Gastroesophageal sphincter (tissue), 4 donors: ENCODE measurements around the gene MPG. TPM values are rescaled to one million over a fixed set of nuclear protein-coding genes. Genes with fewer than 3 reads are reported as not detected.
A peak's percentile ranks its signal among the peaks of the same experiment; 100 is the strongest.
"Not testable (repeated sequence)": the region's sequence is repeated elsewhere in the genome, so short reads cannot be mapped to it uniquely, and the experiment has no call there.

ENCODE experiments used
- ATAC-seq: fragments of 150-250 bp; one replicate; pipeline ENCODE4 v1.9.1; 2016; ENCODE audit warnings: mild to moderate bottlenecking, moderate library complexity
- H3K27ac ChIP-seq, 4 donors: fragments of 200-600 bp; sonication (generic) in 3 of 4; 1 replicate in 3 of 4; 2 replicates in 1 of 4; pipeline ENCODE4 v1.5.1; 2016 to 2019
- H3K27me3 ChIP-seq: fragments of 200-600 bp; sonication (generic); one replicate; pipeline ENCODE4 v1.5.1; 2019
- H3K36me3 ChIP-seq, 2 donors: fragments of 200-600 bp; sonication (generic); one replicate each; pipeline ENCODE4 v1.5.1; 2019; ENCODE audit warnings: control low read depth in 1 of 2
- H3K4me1 ChIP-seq, 3 donors: fragments of 200-600 bp; sonication (generic); 1 replicate in 2 of 3; 2 replicates in 1 of 3; pipeline ENCODE4 v1.5.1; 2016 to 2019; ENCODE audit warnings: control low read depth in 2 of 3
- H3K4me3 ChIP-seq, 2 donors: fragments of 200-600 bp; sonication (generic); one replicate each; pipeline ENCODE4 v1.5.1; 2019; ENCODE audit warnings: mild to moderate bottlenecking in 1 of 2, moderate library complexity in 1 of 2
- H3K9me3 ChIP-seq, 3 donors: fragments of 200-600 bp; sonication (generic); one replicate each; pipeline ENCODE4 v1.5.1; 2017 to 2019; ENCODE audit warnings: control low read depth in 2 of 3
- EP300 ChIP-seq: sonication (generic); formaldehyde crosslinking; IDR thresholded peaks from one replicate; pipeline ENCODE4 v1.6.1; 2017; ENCODE audit warnings: antibody characterized with exemption, mild to moderate bottlenecking
- POLR2A ChIP-seq, 2 donors: fragments of 450-650 bp; IDR thresholded peaks; one replicate each; pipeline ENCODE4 v1.6.1; 2017; ENCODE audit warnings: antibody characterized with exemption in 2 of 2, mild to moderate bottlenecking in 2 of 2, moderate library complexity in 1 of 2
- POLR2AphosphoS5 ChIP-seq: sonication (generic); formaldehyde crosslinking; IDR thresholded peaks from one replicate; pipeline ENCODE4 v1.6.1; 2017; ENCODE audit warnings: antibody characterized with exemption
- WGBS, 2 donors: methylation state at CpG; one replicate each; pipeline ENCODE4 v1.1.5; 2018; ENCODE audit warnings: low coverage in 1 of 2; 5-methylcytosine and 5-hydroxymethylcytosine counted together
- total RNA-seq, 4 donors: library from RNA; depleted of rRNA; stranded (reverse); fragments of >200 nt; gene quantifications; one replicate each; pipeline ENCODE4 v1.1.0, GENCODE V29; 2016
- TF ChIP-seq, protein P1 (sequence below), 4 experiments: fragments of 200-600 bp in 2 of 4; fragments of 450-650 bp in 2 of 4; sonication (generic) in 1 of 4; IDR thresholded peaks; one replicate each; pipeline ENCODE4 v1.5.1; 2017 to 2019; ENCODE audit warnings: antibody characterized with exemption in 4 of 4, mild to moderate bottlenecking in 2 of 4, moderate library complexity in 2 of 4

Gene MPG
- total RNA-seq, 4 donors from 2014 or later = 57.4 to 114 (median 92.4) TPM

DNA sequence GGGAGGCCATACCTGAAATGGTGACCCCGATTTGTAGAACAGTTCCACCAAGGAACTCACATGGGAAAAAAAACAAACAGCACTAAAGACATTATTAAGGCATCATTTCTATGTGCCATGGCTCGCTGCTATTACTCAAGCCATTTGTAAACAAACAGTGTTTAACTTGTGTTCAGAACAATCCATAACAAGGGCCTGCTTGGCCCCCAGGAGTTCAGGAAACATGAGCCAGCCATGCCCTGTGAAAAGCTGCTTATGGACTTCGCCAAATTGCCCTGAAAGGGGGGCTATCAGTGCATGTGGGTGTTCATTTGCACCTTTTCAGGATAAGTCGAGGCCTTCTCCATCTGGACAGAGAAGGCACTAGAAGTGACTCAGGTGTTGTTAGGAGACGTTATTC is 32.6 kb upstream of the MPG start:
- Histone ChIP-seq H3K4me3 (no peak overlapping the region), H3K36me3 (peaks cover 0 to 64% of the 10 kb centered on the region in 2 donors), H3K9me3 (no peaks in the 10 kb centered on the region), H3K27me3 (no peaks in the 10 kb centered on the region), H3K4me1 (no peaks in the 10 kb centered on the region), H3K27ac (no peak overlapping the region)
- WGBS, 2 donors = 86 to 87% methylated on average over 3 to 5 of the region's 5 CpGs
- no peak for TF ChIP-seq POLR2AphosphoS5
- TF ChIP-seq, protein P1, sequence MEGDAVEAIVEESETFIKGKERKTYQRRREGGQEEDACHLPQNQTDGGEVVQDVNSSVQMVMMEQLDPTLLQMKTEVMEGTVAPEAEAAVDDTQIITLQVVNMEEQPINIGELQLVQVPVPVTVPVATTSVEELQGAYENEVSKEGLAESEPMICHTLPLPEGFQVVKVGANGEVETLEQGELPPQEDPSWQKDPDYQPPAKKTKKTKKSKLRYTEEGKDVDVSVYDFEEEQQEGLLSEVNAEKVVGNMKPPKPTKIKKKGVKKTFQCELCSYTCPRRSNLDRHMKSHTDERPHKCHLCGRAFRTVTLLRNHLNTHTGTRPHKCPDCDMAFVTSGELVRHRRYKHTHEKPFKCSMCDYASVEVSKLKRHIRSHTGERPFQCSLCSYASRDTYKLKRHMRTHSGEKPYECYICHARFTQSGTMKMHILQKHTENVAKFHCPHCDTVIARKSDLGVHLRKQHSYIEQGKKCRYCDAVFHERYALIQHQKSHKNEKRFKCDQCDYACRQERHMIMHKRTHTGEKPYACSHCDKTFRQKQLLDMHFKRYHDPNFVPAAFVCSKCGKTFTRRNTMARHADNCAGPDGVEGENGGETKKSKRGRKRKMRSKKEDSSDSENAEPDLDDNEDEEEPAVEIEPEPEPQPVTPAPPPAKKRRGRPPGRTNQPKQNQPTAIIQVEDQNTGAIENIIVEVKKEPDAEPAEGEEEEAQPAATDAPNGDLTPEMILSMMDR (IDR thresholded peaks at IDR 0.05) = no peak
- TF ChIP-seq EP300 = no peak
- no peak for TF ChIP-seq POLR2A (IDR thresholded peaks at IDR 0.05)
- ATAC-seq = no peak

- not testable (repeated sequence) for H3K4me1 ChIP-seq, H3K9me3 ChIP-seq, H3K27me3 ChIP-seq, ATAC-seq, H3K27ac ChIP-seq, H3K4me3 ChIP-seq
- WGBS, 2 donors = 93 to 100% methylated on average over 2 to 7 of the region's 7 CpGs
- peaks cover 0 to 66% of the 10 kb centered on the region in 2 donors for H3K36me3 ChIP-seq
Observed at GRCh38 chr16:46510-46909, 31.5 kb upstream of the MPG start.

DNA sequence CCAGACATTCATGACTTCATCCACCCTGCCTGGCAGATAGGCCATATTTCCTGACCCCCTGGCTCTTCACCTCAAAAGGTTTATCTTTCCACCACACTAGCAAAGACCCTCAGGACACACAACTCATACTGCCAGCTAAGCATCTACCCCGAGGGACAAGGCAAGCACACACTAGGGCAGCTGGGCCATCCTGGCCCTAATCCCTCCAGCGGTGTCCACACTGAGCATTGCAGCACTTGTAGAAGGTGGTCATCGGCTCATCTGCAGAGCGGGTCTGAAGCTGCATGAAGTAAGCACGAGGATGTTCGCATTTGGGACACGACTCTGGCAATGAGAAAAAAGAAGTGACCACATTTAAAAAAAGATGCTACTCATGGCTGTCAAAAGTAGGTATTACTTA is 30.8 kb upstream of the MPG start:
- no peak for ATAC-seq
- Histone ChIP-seq H3K9me3 (no peaks in the 10 kb centered on the region), H3K4me1 (peaks cover 0 to 17% (median 0%) of the 10 kb centered on the region in 3 donors), H3K27me3 (no peaks in the 10 kb centered on the region), H3K36me3 (peaks cover 0 to 63% of the 10 kb centered on the region in 2 donors), H3K27ac (no peak overlapping the region), H3K4me3 (no peak overlapping the region)
- TF ChIP-seq EP300 (no peak), POLR2AphosphoS5 (no peak), POLR2A (IDR thresholded peaks at IDR 0.05) (no peak)
- TF ChIP-seq, protein P1 (IDR thresholded peaks at IDR 0.05) = no peak
- WGBS, 2 donors = 91 to 93% methylated on average over 6 to 7 of the region's 7 CpGs

- no peaks in the 10 kb centered on the region for H3K9me3 ChIP-seq
- peaks cover 0 to 34% (median 0%) of the 10 kb centered on the region in 3 donors for H3K4me1 ChIP-seq
- no peak overlapping the region for H3K27ac ChIP-seq
- no peaks in the 10 kb centered on the region for H3K27me3 ChIP-seq
- no peak for ATAC-seq
- no peak overlapping the region for H3K4me3 ChIP-seq
- TF ChIP-seq POLR2AphosphoS5 (no peak), POLR2A (IDR thresholded peaks at IDR 0.05) (no peak), EP300 (no peak)
- TF ChIP-seq, protein P1 (IDR thresholded peaks at IDR 0.05) = no peak
- H3K36me3 ChIP-seq = peaks cover 0 to 44% of the 10 kb centered on the region in 2 donors
- WGBS, 2 donors = 80 to 91% methylated on average over 9 to 11 of the region's 15 CpGs
Observed at GRCh38 chr16:50769-51591, 27.0 kb upstream of the MPG start.

- WGBS, 2 donors = 0 to 1% methylated on average over 10 to 18 of the region's 91 CpGs
- H3K36me3 ChIP-seq = peaks cover 0 to 48% of the 10 kb centered on the region in 2 donors
- TF ChIP-seq, protein P1 (IDR thresholded peaks at IDR 0.05) = no peak
- TF ChIP-seq EP300 (no peak), POLR2AphosphoS5 (peak; percentile 48), POLR2A (IDR thresholded peaks at IDR 0.05) (peak; percentile 46 to 72)
- no peaks in the 10 kb centered on the region for H3K27me3 ChIP-seq
- ATAC-seq = peak; percentile 99
- no peaks in the 10 kb centered on the region for H3K9me3 ChIP-seq
- H3K4me1 ChIP-seq = peaks cover 0 to 34% (median 0%) of the 10 kb centered on the region in 3 donors
- peak within 1 kb of the TSS; percentile 62 to 71 for H3K4me3 ChIP-seq
- peak within 1 kb of the TSS; percentile 52 to 86 (median 84) for H3K27ac ChIP-seq
Observed at GRCh38 chr16:53346-54236, 24.4 kb upstream of the MPG start, which contains the start of the genes POLR3K and SNRNP25. POLR3K (minus strand) TSS chr16:53608; CDS start chr16:53586, 22 bp downstream. SNRNP25 (plus strand) TSS chr16:53828; CDS start chr16:54017, 189 bp downstream.
